ENCODE measurements around the gene BHMT. TPM values are rescaled to one million over a fixed set of nuclear protein-coding genes. Genes with fewer than 3 reads are reported as not detected.

Gene BHMT
- total and polyA plus RNA-seq, 2 of the 4 experiments (the other 2 are of a cell fraction) = not detected

DNA sequence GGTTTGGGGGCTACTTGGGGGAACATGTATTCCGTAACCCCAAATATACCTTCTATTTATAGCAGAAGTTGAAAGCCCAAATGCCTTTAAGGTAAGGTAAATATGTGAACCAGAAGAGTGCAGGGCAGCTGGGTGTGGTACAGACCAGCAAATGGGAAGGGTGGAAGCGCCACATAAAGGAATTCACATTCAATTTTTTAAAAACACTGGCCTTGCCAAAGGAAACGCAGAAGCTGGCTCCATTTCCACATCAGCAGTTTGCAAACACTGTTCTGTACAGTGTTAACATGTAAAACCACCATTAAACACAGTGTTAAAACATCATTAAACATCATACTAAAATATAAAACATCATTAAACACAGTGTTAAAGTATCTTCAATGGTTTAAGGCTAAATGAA, 3.5 kb upstream of the BHMT start (continued):
- TF ChIP-seq MAZ (IDR thresholded peaks at IDR 0.05; ENCODE audit: borderline replicate concordance, low read depth, low read length) = no peak
- no peak for TF ChIP-seq FOS (IDR thresholded peaks at IDR 0.05; ENCODE audit: low read depth, low read length)
- TF ChIP-seq MXI1 (IDR thresholded peaks at IDR 0.05; ENCODE audit: borderline replicate concordance, low read depth, low read length) = no peak

DNA sequence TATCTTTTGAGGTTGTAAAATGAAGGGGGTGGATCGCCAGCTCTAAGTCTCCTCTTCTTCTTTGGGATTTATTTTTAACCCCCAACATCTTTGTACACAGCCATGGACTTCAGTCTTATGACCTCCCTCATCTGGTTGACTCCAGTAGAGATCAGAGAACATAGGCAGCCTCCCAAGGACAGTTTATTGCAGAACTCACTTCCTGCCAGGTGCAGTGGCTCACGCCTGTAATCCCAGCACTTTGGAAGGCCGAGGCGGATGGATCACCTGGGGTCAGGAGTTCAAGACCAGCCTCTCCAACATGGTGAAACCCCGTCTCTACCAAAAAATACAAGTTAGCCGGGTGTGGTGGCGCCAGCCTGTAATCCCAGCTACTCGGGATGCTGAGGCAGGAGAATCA, 2.8 kb upstream of the BHMT start:
- Histone ChIP-seq H2AK9ac (replicated peaks; ENCODE audit: low read depth, low read length, poor library complexity) (no peak overlapping the region), H3K4me3 (ENCODE audit: insufficient read depth, low read depth, low read length) (no peak overlapping the region), H3K23ac (ENCODE audit: low read depth, low read length) (no peak overlapping the region), H2AK5ac (ENCODE audit: low read depth, low read length) (no peak overlapping the region), H3K79me1 (ENCODE audit: low read depth in 1 of 2, low read length in 2 of 2) (no peaks in the 10 kb centered on the region), H4K8ac (ENCODE audit: low read depth in 2 of 2, low read length in 2 of 2) (no peak overlapping the region), H3K56ac (ENCODE audit: extremely low read depth, insufficient read depth, low read length) (no peak overlapping the region), H2BK20ac (ENCODE audit: low read depth, low read length) (no peak overlapping the region), H3K27me3 (ENCODE audit: control insufficient read depth, insufficient read depth, low read length) (peaks cover 56% of the 10 kb centered on the region), H3K14ac (replicated peaks; ENCODE audit: low read depth, low read length) (no peak overlapping the region), H2BK5ac (ENCODE audit: low read depth, low read length, poor library complexity, severe bottlenecking) (no peak overlapping the region), H3K4me1 (ENCODE audit: control insufficient read depth, insufficient read depth, low read length) (no peaks in the 10 kb centered on the region), H4K5ac (ENCODE audit: low read depth, low read length) (no peak overlapping the region), H3K9me1 (ENCODE audit: insufficient read depth, low read length) (no peaks in the 10 kb centered on the region), H2AFZ (replicated peaks; ENCODE audit: low read length, poor library complexity) (no peak overlapping the region), H3K9ac (ENCODE audit: low read depth, low read length) (no peak overlapping the region), H3K18ac (ENCODE audit: low read depth, low read length) (no peak overlapping the region), H3K9me3 (ENCODE audit: control insufficient read depth, insufficient read depth, low read length) (no peaks in the 10 kb centered on the region), H4K91ac (ENCODE audit: insufficient read depth, low read depth, low read length) (no peak overlapping the region), H3K27ac (ENCODE audit: insufficient read depth, low read length) (no peak overlapping the region), H3K4me2 (ENCODE audit: low read depth, low read length) (no peak overlapping the region), H2BK120ac (ENCODE audit: low read depth, low read length) (no peak overlapping the region), H3K4ac (ENCODE audit: low read depth, low read length) (no peak overlapping the region), H4K20me1 (ENCODE audit: insufficient read depth, low read length) (no peaks in the 10 kb centered on the region), H2BK15ac (ENCODE audit: low read depth, low read length) (no peak overlapping the region), H3K36me3 (ENCODE audit: control insufficient read depth, insufficient read depth, low read length) (no peaks in the 10 kb centered on the region)
- ChIA-PET CTCF (no interaction called here), POLR2A (ENCODE audit: unreplicated experiment) (no interaction called here)
- DNase-seq (no peak), ATAC-seq (ENCODE audit: low read depth) (no peak)
- in situ Hi-C loops (cut with MboI; ENCODE audit: low sequenced_read_pairs) = no loop called here
- WGBS, 2 experiments (ENCODE audit: extremely low coverage in 2 of 2, insufficient read length in 1 of 2) = no CpG with 5 or more reads among the region's 8 CpGs
- intact Hi-C loops (cut with micrococcal nuclease) = no loop called here
- TF ChIP-seq MXI1 (IDR thresholded peaks at IDR 0.05; ENCODE audit: borderline replicate concordance, low read depth, low read length) (no peak), RFX5 (IDR thresholded peaks at IDR 0.05; ENCODE audit: low read depth, low read length) (no peak), FOS (IDR thresholded peaks at IDR 0.05; ENCODE audit: low read depth, low read length) (no peak)
- TF ChIP-seq, protein P1, sequence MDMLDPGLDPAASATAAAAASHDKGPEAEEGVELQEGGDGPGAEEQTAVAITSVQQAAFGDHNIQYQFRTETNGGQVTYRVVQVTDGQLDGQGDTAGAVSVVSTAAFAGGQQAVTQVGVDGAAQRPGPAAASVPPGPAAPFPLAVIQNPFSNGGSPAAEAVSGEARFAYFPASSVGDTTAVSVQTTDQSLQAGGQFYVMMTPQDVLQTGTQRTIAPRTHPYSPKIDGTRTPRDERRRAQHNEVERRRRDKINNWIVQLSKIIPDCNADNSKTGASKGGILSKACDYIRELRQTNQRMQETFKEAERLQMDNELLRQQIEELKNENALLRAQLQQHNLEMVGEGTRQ (IDR thresholded peaks at IDR 0.05; ENCODE audit: low read depth, low read length) = no peak
- TF ChIP-seq, protein P2, sequence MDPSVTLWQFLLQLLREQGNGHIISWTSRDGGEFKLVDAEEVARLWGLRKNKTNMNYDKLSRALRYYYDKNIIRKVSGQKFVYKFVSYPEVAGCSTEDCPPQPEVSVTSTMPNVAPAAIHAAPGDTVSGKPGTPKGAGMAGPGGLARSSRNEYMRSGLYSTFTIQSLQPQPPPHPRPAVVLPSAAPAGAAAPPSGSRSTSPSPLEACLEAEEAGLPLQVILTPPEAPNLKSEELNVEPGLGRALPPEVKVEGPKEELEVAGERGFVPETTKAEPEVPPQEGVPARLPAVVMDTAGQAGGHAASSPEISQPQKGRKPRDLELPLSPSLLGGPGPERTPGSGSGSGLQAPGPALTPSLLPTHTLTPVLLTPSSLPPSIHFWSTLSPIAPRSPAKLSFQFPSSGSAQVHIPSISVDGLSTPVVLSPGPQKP (IDR thresholded peaks at IDR 0.05; ENCODE audit: borderline replicate concordance, low read depth, low read length) = no peak
- dilution Hi-C loops (cut with HindIII; ENCODE audit: low sequenced_read_pairs, unreplicated experiment) = no loop called here
- no TSS peak for BruUV-seq (replicated peaks)

Data from IMR-90 (cell line).